Left colon (tissue), 2 donors: ENCODE data around the gene PCLO. TPM values are rescaled to one million over a fixed set of nuclear protein-coding genes. Genes with fewer than 3 reads are reported as not detected.
"Not testable (repeated sequence)": the region's sequence is repeated elsewhere in the genome, so short reads cannot be mapped to it uniquely, and the experiment has no call there.

Experiments used
- ATAC-seq: fragments of 200-7000 bp; cut with Tn5 transposase; one replicate; pipeline ENCODE4 v1.9.1; 2020; ENCODE audit warnings: mild to moderate bottlenecking, moderate library complexity
- DNase-seq, 2 donors: peaks; one replicate each; pipeline ENCODE4 v3.0.0-alpha.2; 2020
- intact Hi-C, 2 donors: fragments of 100-400 bp; cut with DNase I in 1 of 2; cut with micrococcal nuclease in 1 of 2; formaldehyde crosslinking; loops; one replicate each; pipeline versions ENCODE4 v1.11.2 to v1.14.0; 2022; cut with DNase I, micrococcal nuclease
- total RNA-seq, 2 donors: library from RNA; stranded (reverse); fragmentation: NEBNext Ultra II Directional; extraction: Animal tissue kit (Norgen Biotek cat#: 25700); gene quantifications; one replicate each; pipeline ENCODE4 v1.2.1, GENCODE V29; 2021
- donor health status: DM: no; HTN: no; CAD: no.
- donor health status: DM: yes; HTN: yes; CAD: no.

The PCLO gene
- total RNA-seq, 2 donors from 2014 or later: 7.2 to 9.2 TPM

- no peak for ATAC-seq
- intact Hi-C loops: no loop called here
- no peak for DNase-seq
Measured at GRCh38 chr7:83072576-83073517, 89.8 kb downstream of the PCLO start.

- DNase-seq (no peak), ATAC-seq (no peak)
- intact Hi-C loops: no loop called here
Measured at GRCh38 chr7:83065714-83066113, 97.0 kb downstream of the PCLO start.

GRCh38 chr7:83060218-83060617, 102.5 kb downstream of the PCLO start:
- DNase-seq (no peak), ATAC-seq (no peak)
- intact Hi-C loops: no loop called here

GRCh38 chr7:83058667-83059066, 104.0 kb downstream of the PCLO start:
- ATAC-seq (no peak), DNase-seq (no peak)
- intact Hi-C loops: no loop called here

- intact Hi-C loops: no loop called here
- no peak for ATAC-seq
- DNase-seq: no peak
Measured at GRCh38 chr7:83055197-83055596, 107.5 kb downstream of the PCLO start.

- ATAC-seq: no peak
- intact Hi-C loops: no loop called here
- no peak for DNase-seq
Measured at GRCh38 chr7:83054472-83054871, 108.2 kb downstream of the PCLO start.

- DNase-seq: no peak
- ATAC-seq: no peak
- intact Hi-C loops: no loop called here
Measured at GRCh38 chr7:83053965-83054364, 108.7 kb downstream of the PCLO start.

- ATAC-seq: no peak
- intact Hi-C loops: no loop called here
- DNase-seq: no peak
Measured at GRCh38 chr7:83040484-83040883, 122.2 kb downstream of the PCLO start.

GRCh38 chr7:83038787-83039186, 123.9 kb downstream of the PCLO start:
- DNase-seq: no peak
- no peak for ATAC-seq
- intact Hi-C loops: no loop called here

GRCh38 chr7:83036721-83037380, 125.8 kb downstream of the PCLO start:
- intact Hi-C loops: no loop called here
- no peak for DNase-seq
- no peak for ATAC-seq

- ATAC-seq: no peak
- intact Hi-C loops: no loop called here
- no peak for DNase-seq
Measured at GRCh38 chr7:83036130-83036529, 126.6 kb downstream of the PCLO start.

- intact Hi-C loops: no loop called here
Measured at GRCh38 chr7:83032195-83032594, 130.5 kb downstream of the PCLO start.

GRCh38 chr7:83023817-83024665, 138.6 kb downstream of the PCLO start:
- DNase-seq, intact Hi-C loops, ATAC-seq: not testable (repeated sequence)

More at GRCh38 chr7:83032195-83032594, 130.5 kb downstream of the PCLO start:
- ATAC-seq: no peak
- DNase-seq: no peak

- DNase-seq (no peak), ATAC-seq (no peak)
- intact Hi-C loops: no loop called here
Measured at GRCh38 chr7:83021032-83021431, 141.7 kb downstream of the PCLO start.

- ATAC-seq (no peak), DNase-seq (no peak)
- intact Hi-C loops: no loop called here
Measured at GRCh38 chr7:83020161-83020560, 142.5 kb downstream of the PCLO start.

- no peak for ATAC-seq
- no peak for DNase-seq
- intact Hi-C loops: no loop called here
Measured at GRCh38 chr7:83015916-83016315, 146.8 kb downstream of the PCLO start.

- intact Hi-C loops: no loop called here
- DNase-seq (no peak), ATAC-seq (no peak)
Measured at GRCh38 chr7:83014546-83014945, 148.1 kb downstream of the PCLO start.

- ATAC-seq (no peak), DNase-seq (no peak)
- intact Hi-C loops: no loop called here
Measured at GRCh38 chr7:83011954-83012353, 150.7 kb downstream of the PCLO start.

- ATAC-seq (no peak), DNase-seq (no peak)
- intact Hi-C loops: no loop called here
Measured at GRCh38 chr7:83005410-83005809, 157.3 kb downstream of the PCLO start.
